GM10847 (cell line): Measurements from ENCODE around the gene TNRC18.

Experiments used
- POLR2A ChIP-seq: IDR thresholded peaks from 2 replicates; pipeline ENCODE4 v1.6.1; 2011; ENCODE audit not compliant: insufficient read length; ENCODE audit errors: extremely low read depth

TNRC18 gene

GRCh38 chr7:5425507-5426225, 2.0 kb upstream of the TNRC18 start:
- TF ChIP-seq POLR2A: peak; percentile 13

GRCh38 chr7:5424749-5425506, 1.3 kb upstream of the TNRC18 start:
- no peak for TF ChIP-seq POLR2A

- TF ChIP-seq POLR2A: no peak
Observed at GRCh38 chr7:5423976-5424748, 528 bp upstream of the TNRC18 start.

GRCh38 chr7:5422396-5423305, 983 bp downstream of the TNRC18 start:
- no peak for TF ChIP-seq POLR2A

GRCh38 chr7:5421714-5422395, 1.8 kb downstream of the TNRC18 start:
- no peak for TF ChIP-seq POLR2A

GRCh38 chr7:5420881-5421713, 2.5 kb downstream of the TNRC18 start:
- no peak for TF ChIP-seq POLR2A

- no peak for TF ChIP-seq POLR2A
Observed at GRCh38 chr7:5420067-5420880, 3.4 kb downstream of the TNRC18 start.

- TF ChIP-seq POLR2A: no peak
Observed at GRCh38 chr7:5419539-5420066, 4.0 kb downstream of the TNRC18 start.

GRCh38 chr7:5418285-5418582, 5.4 kb downstream of the TNRC18 start:
- TF ChIP-seq POLR2A: no peak

- TF ChIP-seq POLR2A: no peak
Observed at GRCh38 chr7:5417106-5418071, 6.2 kb downstream of the TNRC18 start.

- TF ChIP-seq POLR2A: no peak
Observed at GRCh38 chr7:5414916-5415315, 8.7 kb downstream of the TNRC18 start.

GRCh38 chr7:5413449-5413786, 10.2 kb downstream of the TNRC18 start:
- TF ChIP-seq POLR2A: no peak
